IMR-90 (cell line): ENCODE measurements around the gene LRRC4C. TPM values are rescaled to one million over a fixed set of nuclear protein-coding genes. Genes with fewer than 3 reads are reported as not detected.
A peak's percentile ranks its signal among the peaks of the same experiment; 100 is the strongest.

Experiments
- ATAC-seq: fragments of 200-7000 bp; cut with Tn5 transposase; 2 replicates; pipeline ENCODE4 v1.9.1; 2020; ENCODE audit warnings: low read depth, mild to moderate bottlenecking, moderate library complexity
- BruUV-seq: library from RNA; stranded (reverse); fragments of 400-500 nt; replicated peaks from 2 replicates; lab custom pipeline; 2021; lab: Mats Ljungman, UMichigan
- CTCF ChIA-PET: fragments of 300-600 bp; formaldehyde crosslinking; extraction: SDS; loops from one replicate; lab custom pipeline; 2021; ENCODE audit warnings: antibody characterized with exemption; lab: Yijun Ruan, JAX
- POLR2A ChIA-PET: fragments of 300-600 bp; sonication (Branson Sonifier 250); formaldehyde crosslinking; loops from one replicate; lab custom pipeline; 2022; ENCODE audit warnings: antibody characterized with exemption; ENCODE audit not compliant: unreplicated experiment; lab: Charles Lee
- DNase-seq: peaks from one replicate; pipeline ENCODE4 v3.0.0; 2013
- H2AFZ ChIP-seq: replicated peaks from 2 replicates; pipeline ENCODE3; 2013; ENCODE audit warnings: low read length, mild to moderate bottlenecking; ENCODE audit not compliant: poor library complexity
- H2AK5ac ChIP-seq: 2 replicates; pipeline ENCODE4 v1.6.1; 2013; ENCODE audit warnings: low read depth, low read length, inconsistent platforms
- H2AK9ac ChIP-seq: replicated peaks from 2 replicates; pipeline ENCODE3; 2013; ENCODE audit warnings: mild to moderate bottlenecking, low read depth, low read length, moderate library complexity; ENCODE audit not compliant: poor library complexity
- H2BK120ac ChIP-seq: 2 replicates; pipeline ENCODE4 v1.6.1; 2013; ENCODE audit warnings: low read depth, low read length, inconsistent platforms
- H2BK15ac ChIP-seq: 3 replicates; pipeline ENCODE4 v1.6.1; 2013; ENCODE audit warnings: low read depth, low read length, inconsistent platforms
- H2BK20ac ChIP-seq: 2 replicates; pipeline ENCODE4 v1.6.1; 2013; ENCODE audit warnings: low read depth, mild to moderate bottlenecking, inconsistent platforms, low read length, moderate library complexity
- H2BK5ac ChIP-seq: 2 replicates; pipeline ENCODE4 v1.6.1; 2013; ENCODE audit warnings: mild to moderate bottlenecking, low read depth, low read length, inconsistent platforms; ENCODE audit not compliant: poor library complexity, severe bottlenecking
- H3K14ac ChIP-seq: replicated peaks from 2 replicates; pipeline ENCODE4 v1.6.1; 2013; ENCODE audit warnings: low read depth, low read length, inconsistent platforms
- H3K18ac ChIP-seq: 2 replicates; pipeline ENCODE4 v1.6.1; 2013; ENCODE audit warnings: low read depth, low read length, control low read depth
- H3K23ac ChIP-seq: 2 replicates; pipeline ENCODE4 v1.6.1; 2013; ENCODE audit warnings: low read depth, low read length, inconsistent platforms
- H3K27ac ChIP-seq: 2 replicates; pipeline ENCODE4 v1.5.1; 2013; ENCODE audit warnings: mild to moderate bottlenecking, control low read depth, low read length; ENCODE audit not compliant: insufficient read depth
- H3K27me3 ChIP-seq: 2 replicates; pipeline ENCODE4 v1.6.1; 2013; ENCODE audit warnings: low read length; ENCODE audit not compliant: control insufficient read depth, insufficient read depth
- H3K36me3 ChIP-seq: 2 replicates; pipeline ENCODE4 v1.6.1; 2013; ENCODE audit warnings: low read length, mixed read lengths; ENCODE audit not compliant: control insufficient read depth, insufficient read depth
- H3K4ac ChIP-seq: 2 replicates; pipeline ENCODE4 v1.6.1; 2013; ENCODE audit warnings: low read depth, low read length, inconsistent platforms
- H3K4me1 ChIP-seq: 2 replicates; pipeline ENCODE4 v1.6.1; 2013; ENCODE audit warnings: low read length, mixed read lengths; ENCODE audit not compliant: control insufficient read depth, insufficient read depth
- H3K4me2 ChIP-seq: 2 replicates; pipeline ENCODE4 v1.6.1; 2013; ENCODE audit warnings: low read depth, mild to moderate bottlenecking, control low read depth, low read length, moderate library complexity
- H3K4me3 ChIP-seq: 2 replicates; pipeline ENCODE4 v1.5.1; 2013; ENCODE audit warnings: low read depth, mild to moderate bottlenecking, control low read depth, low read length, moderate library complexity; ENCODE audit not compliant: insufficient read depth
- H3K56ac ChIP-seq: 2 replicates; pipeline ENCODE4 v1.6.1; 2013; ENCODE audit warnings: low read length, inconsistent platforms; ENCODE audit not compliant: insufficient read depth; ENCODE audit errors: extremely low read depth
- H3K79me1 ChIP-seq, 2 experiments: 2 replicates each; pipeline ENCODE4 v1.6.1; 2013; ENCODE audit warnings: low read length in 2 of 2, inconsistent platforms in 1 of 2, low read depth in 1 of 2
- H3K9ac ChIP-seq: 2 replicates; pipeline ENCODE4 v1.6.1; 2013; ENCODE audit warnings: low read depth, low read length, control low read depth
- H3K9me1 ChIP-seq: 2 replicates; pipeline ENCODE4 v1.6.1; 2013; ENCODE audit warnings: low read length, inconsistent platforms; ENCODE audit not compliant: insufficient read depth
- H3K9me3 ChIP-seq: 2 replicates; pipeline ENCODE4 v1.6.1; 2013; ENCODE audit warnings: low read length; ENCODE audit not compliant: control insufficient read depth, insufficient read depth
- H4K20me1 ChIP-seq: 2 replicates; pipeline ENCODE4 v1.6.1; 2013; ENCODE audit warnings: low read length, inconsistent platforms; ENCODE audit not compliant: insufficient read depth
- H4K5ac ChIP-seq: 2 replicates; pipeline ENCODE4 v1.6.1; 2013; ENCODE audit warnings: mild to moderate bottlenecking, low read depth, low read length, control low read depth
- H4K8ac ChIP-seq, 2 experiments: 2 replicates each; pipeline ENCODE4 v1.6.1; 2013; ENCODE audit warnings: low read depth in 2 of 2, low read length in 2 of 2, control low read depth in 1 of 2, inconsistent platforms in 1 of 2
- H4K91ac ChIP-seq: 2 replicates; pipeline ENCODE4 v1.6.1; 2013; ENCODE audit warnings: low read depth, low read length, inconsistent platforms; ENCODE audit not compliant: insufficient read depth
- BHLHE40 ChIP-seq: fragments of 150-350 bp; IDR thresholded peaks from 2 replicates; pipeline ENCODE4 v1.6.1; 2016; ENCODE audit warnings: mild to moderate bottlenecking, low read depth, low read length
- CEBPB ChIP-seq: IDR thresholded peaks from 2 replicates; pipeline ENCODE4 v1.6.1; 2012; ENCODE audit warnings: low read depth, low read length, improper control_type of control experiment
- CHD1 ChIP-seq: IDR thresholded peaks from 2 replicates; pipeline ENCODE4 v1.6.1; 2012; ENCODE audit warnings: low read depth, low read length, improper control_type of control experiment
- FOS ChIP-seq: fragments of 150-350 bp; IDR thresholded peaks from 2 replicates; pipeline ENCODE4 v1.6.1; 2016; ENCODE audit warnings: low read depth, low read length
- MAFK ChIP-seq: IDR thresholded peaks from 2 replicates; pipeline ENCODE4 v1.6.1; 2012; ENCODE audit warnings: low read depth, low read length, improper control_type of control experiment
- MAZ ChIP-seq: IDR thresholded peaks from 2 replicates; pipeline ENCODE4 v1.6.1; 2012; ENCODE audit warnings: low read depth, mild to moderate bottlenecking, low read length, improper control_type of control experiment, moderate library complexity, borderline replicate concordance
- MXI1 ChIP-seq: IDR thresholded peaks from 2 replicates; pipeline ENCODE4 v1.6.1; 2012; ENCODE audit warnings: low read depth, mild to moderate bottlenecking, low read length, moderate library complexity, borderline replicate concordance
- NFE2L2 ChIP-seq: fragments of 150-350 bp; IDR thresholded peaks from 2 replicates; pipeline ENCODE4 v1.6.1; 2016; ENCODE audit warnings: low read depth, mild to moderate bottlenecking, low read length
- POLR2A ChIP-seq: IDR thresholded peaks from 2 replicates; pipeline ENCODE4 v1.6.1; 2012; ENCODE audit warnings: mild to moderate bottlenecking, low read depth, low read length
- RAD21 ChIP-seq: IDR thresholded peaks from 2 replicates; pipeline ENCODE4 v1.6.1; 2012; ENCODE audit warnings: low read length, improper control_type of control experiment
- RCOR1 ChIP-seq: IDR thresholded peaks from 2 replicates; pipeline ENCODE4 v1.6.1; 2012; ENCODE audit warnings: mild to moderate bottlenecking, low read length, improper control_type of control experiment; ENCODE audit not compliant: insufficient replicate concordance
- RFX5 ChIP-seq: IDR thresholded peaks from 2 replicates; pipeline ENCODE4 v1.8.0; 2012; ENCODE audit warnings: low read depth, mild to moderate bottlenecking, low read length, moderate library complexity
- SMC3 ChIP-seq: fragments of 150-350 bp; IDR thresholded peaks from 2 replicates; pipeline ENCODE4 v1.6.1; 2016; ENCODE audit warnings: low read depth, mild to moderate bottlenecking, antibody characterized with exemption, low read length, moderate library complexity
- WGBS, 2 experiments: methylation state at CpG; one replicate each; pipeline versions ENCODE4 v1.1.5 to v1.1.7; 2013; ENCODE audit warnings: missing lambda C conversion rate in 2 of 2; ENCODE audit not compliant: insufficient read length in 1 of 2; ENCODE audit errors: extremely low coverage in 2 of 2; 5-methylcytosine and 5-hydroxymethylcytosine counted together
- dilution Hi-C: fragments of 300-500 bp; cut with HindIII; formaldehyde crosslinking; loops from one replicate; pipeline ENCODE4 v1.14.3; 2018; ENCODE audit warnings: low sequenced_read_pairs; ENCODE audit not compliant: unreplicated experiment
- in situ Hi-C: fragments of 300-500 bp; cut with MboI; formaldehyde crosslinking; loops from 3 replicates; pipeline ENCODE4 v1.14.3; 2019; ENCODE audit warnings: low sequenced_read_pairs, inconsistent platforms, mixed read lengths
- intact Hi-C: fragments of 100-400 bp; cut with micrococcal nuclease; formaldehyde crosslinking; loops from 2 replicates; pipeline ENCODE4 v1.10.0; 2022
- polyA plus RNA-seq, 3 experiments: library from polyadenylated mRNA; depleted of rRNA; stranded (reverse); fragments of >200 nt; gene quantifications; 2 replicates each; pipeline ENCODE4 v1.2.3, GENCODE V29; 2012; ENCODE audit warnings: low replicate concordance in 1 of 3
- total RNA-seq: library from RNA; depleted of rRNA; stranded (reverse); fragments of >200 nt; gene quantifications from 2 replicates; pipeline ENCODE4 v1.2.3, GENCODE V29; 2012
- TF ChIP-seq, protein P1 (sequence below): fragments of 150-350 bp; IDR thresholded peaks from 2 replicates; pipeline ENCODE4 v1.6.1; 2017; ENCODE audit warnings: mild to moderate bottlenecking, antibody characterized with exemption, low read length, low read depth
- TF ChIP-seq, protein P2 (sequence below): fragments of 150-350 bp; IDR thresholded peaks from 2 replicates; pipeline ENCODE4 v1.6.1; 2016; ENCODE audit warnings: low read depth, mild to moderate bottlenecking, low read length, moderate library complexity, borderline replicate concordance
- TF ChIP-seq, protein P3 (sequence below): conservative IDR thresholded peaks from 2 replicates; pipeline ENCODE4 v1.5.1; 2012; ENCODE audit warnings: mild to moderate bottlenecking, low read depth, low read length, improper control_type of control experiment

LRRC4C gene
- total and polyA plus RNA-seq, 2 of the 4 experiments (the other 2 are of a cell fraction), result under 0.01 to 0.03 TPM

DNA sequence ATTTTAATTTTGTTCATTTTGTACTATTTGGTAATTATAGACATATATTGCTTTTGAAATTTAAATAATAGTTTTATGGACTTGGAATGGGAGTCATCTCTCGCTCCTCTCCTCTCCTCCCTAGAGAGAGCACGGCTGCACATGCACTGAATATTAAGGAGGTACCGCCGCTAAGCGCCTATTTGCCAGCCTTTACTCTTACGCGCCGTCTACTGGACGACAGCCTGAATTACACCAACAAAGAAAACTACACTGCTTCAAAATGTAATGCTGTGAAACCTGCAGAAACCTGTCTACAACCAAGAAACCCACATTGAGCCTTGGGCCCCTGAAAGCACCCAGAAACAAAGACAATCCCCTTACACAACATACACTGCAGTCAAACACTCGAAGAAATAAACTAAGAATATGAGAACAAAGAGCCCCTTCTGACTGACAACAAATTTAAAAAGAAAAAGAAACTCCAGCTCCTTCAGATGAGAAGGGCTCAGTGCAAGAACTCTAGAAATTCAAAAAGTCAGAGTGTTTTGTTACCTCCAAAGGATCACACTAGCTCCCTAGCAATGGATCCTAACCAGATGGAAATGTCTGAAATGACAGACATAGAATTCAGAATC, 737.2 kb downstream of the LRRC4C start:
- WGBS, 2 experiments, result 22% methylated on average over 7 of the region's 10 CpGs; no CpG with 5 or more reads in 1 of the 2 experiments
- intact Hi-C loops, result loop anchor here (2.0 kb wide), 1 partner anchor 415 kb away; no protein-coding TSS in a partner anchor
- Histone ChIP-seq H4K5ac (no peak overlapping the region), H4K91ac (no peak overlapping the region), H3K4me3 (no peak overlapping the region), H4K20me1 (no peaks in the 10 kb centered on the region), H3K56ac (no peak overlapping the region), H2BK120ac (no peak overlapping the region), H3K14ac (no peak overlapping the region), H3K79me1 (no peaks in the 10 kb centered on the region), H3K4ac (no peak overlapping the region), H2BK20ac (no peak overlapping the region), H3K9ac (no peak overlapping the region), H2BK5ac (no peak overlapping the region), H3K18ac (no peak overlapping the region), H2BK15ac (no peak overlapping the region), H3K27me3 (no peaks in the 10 kb centered on the region), H3K9me1 (no peaks in the 10 kb centered on the region), H3K23ac (no peak overlapping the region), H3K4me2 (no peak overlapping the region), H3K36me3 (no peaks in the 10 kb centered on the region), H3K27ac (no peak overlapping the region), H2AFZ (no peak overlapping the region), H4K8ac (no peak overlapping the region), H2AK5ac (no peak overlapping the region), H2AK9ac (no peak overlapping the region), H3K4me1 (no peaks in the 10 kb centered on the region), H3K9me3 (no peaks in the 10 kb centered on the region)
- DNase-seq, result peak; percentile 0
- TF ChIP-seq POLR2A, result no peak
- TF ChIP-seq, protein P1, sequence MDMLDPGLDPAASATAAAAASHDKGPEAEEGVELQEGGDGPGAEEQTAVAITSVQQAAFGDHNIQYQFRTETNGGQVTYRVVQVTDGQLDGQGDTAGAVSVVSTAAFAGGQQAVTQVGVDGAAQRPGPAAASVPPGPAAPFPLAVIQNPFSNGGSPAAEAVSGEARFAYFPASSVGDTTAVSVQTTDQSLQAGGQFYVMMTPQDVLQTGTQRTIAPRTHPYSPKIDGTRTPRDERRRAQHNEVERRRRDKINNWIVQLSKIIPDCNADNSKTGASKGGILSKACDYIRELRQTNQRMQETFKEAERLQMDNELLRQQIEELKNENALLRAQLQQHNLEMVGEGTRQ, result no peak
- TF ChIP-seq, protein P2, sequence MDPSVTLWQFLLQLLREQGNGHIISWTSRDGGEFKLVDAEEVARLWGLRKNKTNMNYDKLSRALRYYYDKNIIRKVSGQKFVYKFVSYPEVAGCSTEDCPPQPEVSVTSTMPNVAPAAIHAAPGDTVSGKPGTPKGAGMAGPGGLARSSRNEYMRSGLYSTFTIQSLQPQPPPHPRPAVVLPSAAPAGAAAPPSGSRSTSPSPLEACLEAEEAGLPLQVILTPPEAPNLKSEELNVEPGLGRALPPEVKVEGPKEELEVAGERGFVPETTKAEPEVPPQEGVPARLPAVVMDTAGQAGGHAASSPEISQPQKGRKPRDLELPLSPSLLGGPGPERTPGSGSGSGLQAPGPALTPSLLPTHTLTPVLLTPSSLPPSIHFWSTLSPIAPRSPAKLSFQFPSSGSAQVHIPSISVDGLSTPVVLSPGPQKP, result no peak
- no peak for TF ChIP-seq CEBPB
- TF ChIP-seq MXI1, result no peak
- peak; percentile 34; the same call in 1 of the 2 replicates for TF ChIP-seq RAD21
- no peak for TF ChIP-seq RFX5
- no peak for TF ChIP-seq NFE2L2
- 0 out of 2 replicates have a peak, but pooled peaks have one; percentile 9 for TF ChIP-seq SMC3
- no peak for TF ChIP-seq MAFK
- no peak for TF ChIP-seq RCOR1
- TF ChIP-seq FOS, result no peak
- TF ChIP-seq BHLHE40, result no peak
- TF ChIP-seq, protein P3, sequence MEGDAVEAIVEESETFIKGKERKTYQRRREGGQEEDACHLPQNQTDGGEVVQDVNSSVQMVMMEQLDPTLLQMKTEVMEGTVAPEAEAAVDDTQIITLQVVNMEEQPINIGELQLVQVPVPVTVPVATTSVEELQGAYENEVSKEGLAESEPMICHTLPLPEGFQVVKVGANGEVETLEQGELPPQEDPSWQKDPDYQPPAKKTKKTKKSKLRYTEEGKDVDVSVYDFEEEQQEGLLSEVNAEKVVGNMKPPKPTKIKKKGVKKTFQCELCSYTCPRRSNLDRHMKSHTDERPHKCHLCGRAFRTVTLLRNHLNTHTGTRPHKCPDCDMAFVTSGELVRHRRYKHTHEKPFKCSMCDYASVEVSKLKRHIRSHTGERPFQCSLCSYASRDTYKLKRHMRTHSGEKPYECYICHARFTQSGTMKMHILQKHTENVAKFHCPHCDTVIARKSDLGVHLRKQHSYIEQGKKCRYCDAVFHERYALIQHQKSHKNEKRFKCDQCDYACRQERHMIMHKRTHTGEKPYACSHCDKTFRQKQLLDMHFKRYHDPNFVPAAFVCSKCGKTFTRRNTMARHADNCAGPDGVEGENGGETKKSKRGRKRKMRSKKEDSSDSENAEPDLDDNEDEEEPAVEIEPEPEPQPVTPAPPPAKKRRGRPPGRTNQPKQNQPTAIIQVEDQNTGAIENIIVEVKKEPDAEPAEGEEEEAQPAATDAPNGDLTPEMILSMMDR, result peak; percentile 31
- no peak for TF ChIP-seq CHD1
- no peak for TF ChIP-seq MAZ
- in situ Hi-C loops, result no loop called here
- no peak for ATAC-seq
- ChIA-PET POLR2A (no interaction called here), CTCF (no interaction called here)
- no TSS peak for BruUV-seq
- dilution Hi-C loops, result no loop called here
